ENCODE data around the gene ZNF385A. TPM values are rescaled to one million over a fixed set of nuclear protein-coding genes. Genes with fewer than 3 reads are reported as not detected.

Gene ZNF385A
- polyA plus RNA-seq, 1 donor from 2014 or later: 0.46 TPM

GRCh38 chr12:54394281-54394719 is 9.8 kb upstream of the ZNF385A start:
- no peaks in the 10 kb centered on the region for H4K20me1 ChIP-seq (ENCODE audit: insufficient read depth)
- no peaks in the 10 kb centered on the region for H3K79me2 ChIP-seq (replicated peaks; ENCODE audit: insufficient read depth, low read length)
- H2AFZ ChIP-seq (ENCODE audit: low read depth, low read length): no peak overlapping the region
- no peaks in the 10 kb centered on the region for H3K9me2 ChIP-seq (ENCODE audit: insufficient read depth, low read length)
- H3F3A ChIP-seq (ENCODE audit: insufficient read depth, low read length, poor library complexity, severe bottlenecking): no peaks in the 10 kb centered on the region
- no peak overlapping the region for H3K27ac ChIP-seq (ENCODE audit: low read length)
- H3K36me3 ChIP-seq (ENCODE audit: insufficient read depth, low read length): no peaks in the 10 kb centered on the region
- no peak overlapping the region for H3K4me2 ChIP-seq (ENCODE audit: low read length)
- H3K9me3 ChIP-seq (ENCODE audit: low read length): no peaks in the 10 kb centered on the region
- H3K4me3 ChIP-seq (ENCODE audit: low read length): no peak overlapping the region
- TF ChIP-seq MXI1 (conservative IDR thresholded peaks at IDR 0.05; ENCODE audit: poor library complexity, severe bottlenecking) (no peak), REST (IDR thresholded peaks at IDR 0.05; ENCODE audit: borderline replicate concordance) (no peak), TAF1 (IDR thresholded peaks at IDR 0.05; ENCODE audit: low read depth) (no peak), SMC3 (conservative IDR thresholded peaks at IDR 0.05; ENCODE audit: poor library complexity) (peak; percentile 28), CTCF (IDR thresholded peaks at IDR 0.05; ENCODE audit: poor library complexity, severe bottlenecking) (peak; percentile 62), EP300 (conservative IDR thresholded peaks at IDR 0.05; ENCODE audit: poor library complexity, severe bottlenecking) (no peak), RAD21 (conservative IDR thresholded peaks at IDR 0.05) (no peak), EZH2 (IDR thresholded peaks at IDR 0.05; ENCODE audit: borderline replicate concordance, insufficient read depth, low read length, poor library complexity, severe bottlenecking) (no peak), POLR2AphosphoS5 (IDR thresholded peaks at IDR 0.05) (no peak)
- H3K27me3 ChIP-seq (ENCODE audit: insufficient read depth, low read depth, low read length): no peaks in the 10 kb centered on the region
- no peak overlapping the region for H3K9ac ChIP-seq (ENCODE audit: low read length)

DNA sequence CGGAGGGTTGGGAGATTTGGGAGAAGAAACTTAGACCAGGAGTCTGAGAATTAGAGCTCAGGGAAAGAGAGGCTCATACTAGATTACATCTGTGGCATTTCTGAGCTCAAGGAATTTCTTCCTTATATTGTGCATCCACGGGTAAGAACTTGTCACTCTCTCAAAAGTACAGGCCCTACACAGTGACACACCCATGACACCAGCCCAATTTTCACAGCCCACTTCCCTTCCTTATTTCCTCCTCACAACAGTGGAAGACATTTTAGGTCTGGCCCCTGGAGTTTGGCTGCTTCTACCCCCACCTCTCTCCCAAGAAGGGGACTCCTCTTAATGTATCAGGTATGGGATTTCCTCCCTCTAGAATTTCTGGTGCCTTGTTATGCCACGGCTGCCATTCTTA is 9.2 kb upstream of the ZNF385A start:
- TF ChIP-seq TAF1 (IDR thresholded peaks at IDR 0.05; ENCODE audit: low read depth): no peak
- no peak for TF ChIP-seq RAD21 (conservative IDR thresholded peaks at IDR 0.05)
- no peak for TF ChIP-seq SMC3 (conservative IDR thresholded peaks at IDR 0.05; ENCODE audit: poor library complexity)
- no peak for TF ChIP-seq EP300 (conservative IDR thresholded peaks at IDR 0.05; ENCODE audit: poor library complexity, severe bottlenecking)
- H3K9me2 ChIP-seq (ENCODE audit: insufficient read depth, low read length): no peaks in the 10 kb centered on the region
- H3F3A ChIP-seq (ENCODE audit: insufficient read depth, low read length, poor library complexity, severe bottlenecking): no peaks in the 10 kb centered on the region
- H2AFZ ChIP-seq (ENCODE audit: low read depth, low read length): no peak overlapping the region
- H3K36me3 ChIP-seq (ENCODE audit: insufficient read depth, low read length): no peaks in the 10 kb centered on the region
- H3K9me3 ChIP-seq (ENCODE audit: low read length): no peaks in the 10 kb centered on the region
- no peaks in the 10 kb centered on the region for H3K27me3 ChIP-seq (ENCODE audit: insufficient read depth, low read depth, low read length)
- H3K79me2 ChIP-seq (replicated peaks; ENCODE audit: insufficient read depth, low read length): no peaks in the 10 kb centered on the region
- H4K20me1 ChIP-seq (ENCODE audit: insufficient read depth): no peaks in the 10 kb centered on the region
- no peak overlapping the region for H3K4me2 ChIP-seq (ENCODE audit: low read length)
- no peak overlapping the region for H3K27ac ChIP-seq (ENCODE audit: low read length)
- no peak overlapping the region for H3K9ac ChIP-seq (ENCODE audit: low read length)
- no peak overlapping the region for H3K4me3 ChIP-seq (ENCODE audit: low read length)
